Ecto neural progenitor cell (in vitro differentiated cells): ENCODE measurements around the gene ZDHHC8.
A peak's percentile ranks its signal among the peaks of the same experiment; 100 is the strongest.

ENCODE experiments used
- DNase-seq: peaks from one replicate; pipeline ENCODE4 v3.0.0-alpha.2; 2018; ENCODE audit warnings: low spot score

The ZDHHC8 gene

GRCh38 chr22:20131597-20131858 lies at the start of gene ZDHHC8:
Gene ZDHHC8, plus strand, starts transcription at chr22:20131804. Its CDS starts 144 bp downstream, at chr22:20131948.
- no peak for DNase-seq

DNA sequence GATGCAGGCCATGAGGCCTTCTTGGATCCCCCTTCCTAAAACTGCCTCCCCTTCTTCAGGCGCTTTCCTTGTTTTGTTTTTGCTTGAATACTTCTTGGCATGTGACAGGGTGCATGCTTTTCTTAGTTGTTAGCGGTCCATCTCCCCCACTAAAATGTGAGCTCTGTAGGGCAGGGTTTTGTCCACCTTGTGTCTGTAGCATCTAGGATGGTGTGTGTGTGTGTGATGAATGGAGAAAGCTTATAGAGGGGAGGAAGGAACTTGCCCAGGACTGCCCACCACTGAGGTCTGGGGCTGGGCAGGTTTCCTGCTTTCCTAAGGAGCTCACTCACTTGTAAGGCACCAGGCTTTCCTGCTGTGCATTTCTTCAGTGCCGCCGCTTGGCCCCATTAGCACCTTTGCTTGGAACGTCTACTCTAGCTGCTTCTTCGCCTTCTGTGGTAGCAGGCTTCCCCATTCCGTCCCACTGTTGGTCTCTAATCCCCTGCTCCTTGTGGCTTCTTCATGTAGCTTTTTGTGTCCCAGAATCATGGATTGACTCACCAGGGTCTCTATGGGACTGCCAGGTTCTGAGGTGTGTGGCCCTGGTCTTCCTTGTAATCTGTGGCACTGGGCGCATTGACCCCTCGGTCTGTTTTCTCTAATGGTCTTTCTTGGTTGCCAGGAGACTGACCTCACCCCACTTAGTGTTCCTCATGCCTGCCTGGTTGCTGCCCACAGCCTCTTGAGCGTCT lies 48.3 kb upstream of the ZDHHC8 start:
- DNase-seq = no peak

DNA sequence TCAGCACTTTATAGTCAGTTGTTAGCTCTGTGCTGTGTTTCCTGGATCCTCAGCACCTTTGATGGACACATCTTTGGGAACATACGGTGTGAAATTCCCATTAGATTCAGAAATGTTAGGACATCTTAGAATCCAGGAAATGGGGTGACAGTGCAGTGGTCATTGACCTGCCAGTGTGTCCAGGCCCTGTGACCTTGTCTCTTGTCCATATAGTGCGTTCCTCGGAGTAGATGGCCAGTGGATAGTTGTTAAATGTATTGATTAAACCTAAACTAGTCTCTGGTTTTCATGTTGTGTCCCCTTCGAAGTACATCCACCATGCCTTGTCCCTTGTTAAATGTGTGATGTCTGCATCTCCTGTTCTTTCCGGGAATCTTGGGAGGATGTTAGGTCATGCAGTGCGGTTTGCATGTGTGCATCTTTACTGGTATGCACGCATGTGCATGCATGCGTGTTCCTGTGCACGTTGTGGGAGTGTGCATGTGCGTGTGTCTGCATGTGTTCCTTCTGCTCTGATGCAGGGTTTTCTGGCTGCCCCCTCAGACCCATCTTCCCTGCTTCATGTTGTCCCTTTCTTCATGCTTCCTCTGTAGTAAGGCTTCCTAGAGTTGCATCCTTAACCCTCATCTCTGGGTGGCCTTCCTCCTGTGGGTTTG lies 47.6 kb upstream of the ZDHHC8 start:
- no peak for DNase-seq

- peak; percentile 81 for DNase-seq
Observed at GRCh38 chr22:20084547-20085413, 46.8 kb upstream of the ZDHHC8 start.

- DNase-seq = no peak
Observed at GRCh38 chr22:20085651-20086050, 46.0 kb upstream of the ZDHHC8 start.

DNA sequence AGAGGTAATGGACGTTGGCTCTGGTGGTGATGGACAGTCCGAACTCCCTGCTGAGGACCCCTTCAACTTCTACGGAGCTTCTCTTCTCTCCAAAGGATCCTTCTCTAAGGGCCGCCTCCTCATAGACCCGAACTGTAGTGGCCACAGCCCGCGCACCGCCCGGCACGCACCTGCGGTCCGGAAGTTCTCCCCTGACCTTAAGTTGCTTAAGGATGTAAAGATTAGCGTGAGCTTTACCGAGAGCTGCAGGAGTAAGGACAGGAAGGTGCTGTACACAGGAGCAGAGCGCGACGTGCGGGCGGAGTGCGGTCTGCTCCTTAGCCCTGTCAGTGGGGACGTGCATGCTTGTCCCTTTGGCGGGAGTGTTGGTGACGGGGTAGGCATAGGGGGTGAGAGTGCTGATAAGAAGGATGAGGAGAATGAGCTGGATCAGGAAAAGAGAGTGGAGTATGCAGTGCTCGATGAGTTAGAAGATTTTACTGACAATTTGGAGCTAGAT lies 45.5 kb upstream of the ZDHHC8 start:
- no peak for DNase-seq

DNA sequence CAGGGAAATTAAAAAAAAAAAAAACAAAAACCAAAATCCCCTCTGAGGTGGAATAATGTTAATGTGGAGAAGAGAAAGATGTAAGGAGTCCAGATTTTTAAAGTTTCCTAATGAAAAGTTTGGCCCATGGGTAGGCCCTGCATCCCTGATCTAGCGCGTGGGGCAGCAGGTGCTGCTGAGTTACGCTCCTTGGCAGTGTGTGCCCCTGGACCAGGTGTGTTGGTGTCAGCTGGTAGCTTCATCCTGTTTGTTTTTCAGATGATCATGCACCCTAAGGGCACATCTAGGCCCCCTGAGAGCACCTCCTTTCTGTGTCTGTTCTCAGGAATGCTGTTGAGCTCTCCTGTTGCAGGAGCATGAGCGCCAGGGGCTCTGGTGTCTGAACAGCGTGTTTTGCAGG lies 44.8 kb upstream of the ZDHHC8 start:
- DNase-seq = no peak

DNA sequence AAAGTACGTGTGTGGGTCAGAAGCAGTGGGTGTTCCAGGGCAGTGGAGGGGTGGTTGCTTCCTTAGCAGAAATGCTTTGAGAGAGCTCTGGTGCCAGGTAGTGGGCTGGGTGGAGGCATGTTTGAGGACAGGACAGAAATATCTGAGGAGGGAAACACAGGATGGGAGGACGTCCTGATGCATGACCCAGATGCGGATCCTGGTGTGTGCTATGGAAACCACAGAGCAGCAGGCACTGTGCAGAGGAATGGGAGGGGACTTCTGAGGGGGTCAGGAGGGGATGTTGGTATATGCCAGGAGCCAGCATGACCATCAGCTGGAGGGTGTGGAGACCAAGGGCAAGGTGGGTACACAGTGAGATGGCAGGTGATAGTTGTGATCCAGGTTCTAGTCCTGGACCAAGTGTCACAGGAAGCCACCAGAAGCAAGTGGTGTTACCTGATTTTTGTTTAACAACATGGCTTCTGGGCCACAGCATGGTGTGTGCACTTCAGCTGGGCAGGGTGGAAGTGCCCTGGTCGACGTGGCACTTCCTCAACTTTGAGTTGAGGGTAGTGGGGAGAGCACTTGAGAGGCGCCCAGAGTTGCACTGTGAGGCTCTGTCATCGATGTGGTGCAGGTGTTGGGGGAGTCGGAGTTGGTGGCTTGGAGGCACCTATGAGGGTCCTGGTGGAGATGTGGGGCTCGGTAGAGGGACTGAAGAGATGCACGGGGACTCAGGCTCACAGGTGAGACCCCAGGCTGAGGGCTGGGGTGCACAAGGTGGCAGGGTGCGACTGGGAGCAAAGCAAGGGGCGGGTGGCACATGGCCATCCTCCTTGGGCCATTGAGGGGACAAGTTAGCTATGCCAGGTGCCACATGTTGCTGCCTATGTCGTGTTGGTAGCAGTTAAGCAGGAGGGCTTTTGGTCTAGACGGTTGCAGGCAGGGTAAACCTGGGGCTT lies 44.0 kb upstream of the ZDHHC8 start:
- DNase-seq = no peak

DNA sequence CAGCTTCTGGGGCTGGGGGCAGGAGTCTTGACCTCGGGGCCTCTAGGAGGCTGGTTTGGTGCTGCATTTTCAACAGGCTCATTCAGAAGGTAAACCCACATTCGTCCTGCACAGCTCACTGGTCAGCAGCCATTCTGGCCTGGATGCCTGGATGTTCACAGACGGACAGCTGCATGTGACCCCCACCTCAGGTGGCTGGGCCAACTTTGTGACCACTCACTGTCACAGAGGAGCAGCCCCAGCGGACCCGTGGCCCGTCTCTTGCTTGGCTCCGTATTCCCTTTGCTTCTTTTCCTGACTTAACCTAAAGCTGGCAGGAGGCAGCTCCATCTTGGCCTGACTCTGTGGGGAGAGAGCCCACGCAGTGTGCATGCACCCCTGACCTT lies 43.3 kb upstream of the ZDHHC8 start:
- no peak for DNase-seq

DNA sequence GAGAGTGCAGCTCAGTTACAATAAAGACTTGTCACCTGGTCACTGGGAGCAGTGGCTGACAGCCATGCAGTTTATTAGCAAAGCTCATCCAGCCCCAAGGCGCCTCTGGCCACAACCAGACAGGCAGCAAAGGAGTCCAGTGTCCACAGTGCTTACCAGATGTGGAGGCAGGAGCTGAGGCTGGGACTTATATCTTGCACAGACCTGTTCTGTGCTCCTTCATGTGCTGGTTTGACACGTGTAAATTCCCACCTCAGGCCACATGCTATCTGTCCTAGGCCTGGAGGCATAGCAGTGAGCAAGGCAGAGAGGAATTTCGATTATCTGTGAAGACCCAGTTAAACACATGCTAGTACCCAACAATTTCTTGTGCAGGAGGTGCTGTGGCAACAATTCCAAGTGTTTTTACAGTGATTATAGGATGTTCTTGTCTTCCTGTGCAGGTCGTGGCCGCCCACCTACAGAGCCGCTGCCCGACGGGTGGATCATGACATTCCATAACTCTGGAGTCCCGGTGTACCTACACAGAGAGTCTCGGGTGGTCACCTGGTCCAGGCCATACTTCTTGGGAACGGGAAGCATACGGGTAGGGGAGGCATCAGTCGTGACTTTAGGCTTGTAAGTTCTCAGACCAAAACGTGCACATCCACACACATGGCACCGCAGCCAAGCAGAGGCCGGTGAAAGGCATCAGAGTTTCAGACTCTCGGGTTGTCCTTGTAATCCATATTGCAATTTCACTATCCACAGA lies 42.2 kb upstream of the ZDHHC8 start:
- no peak for DNase-seq

GRCh38 chr22:20089977-20090729 lies 41.5 kb upstream of the ZDHHC8 start:
- DNase-seq = no peak

DNA sequence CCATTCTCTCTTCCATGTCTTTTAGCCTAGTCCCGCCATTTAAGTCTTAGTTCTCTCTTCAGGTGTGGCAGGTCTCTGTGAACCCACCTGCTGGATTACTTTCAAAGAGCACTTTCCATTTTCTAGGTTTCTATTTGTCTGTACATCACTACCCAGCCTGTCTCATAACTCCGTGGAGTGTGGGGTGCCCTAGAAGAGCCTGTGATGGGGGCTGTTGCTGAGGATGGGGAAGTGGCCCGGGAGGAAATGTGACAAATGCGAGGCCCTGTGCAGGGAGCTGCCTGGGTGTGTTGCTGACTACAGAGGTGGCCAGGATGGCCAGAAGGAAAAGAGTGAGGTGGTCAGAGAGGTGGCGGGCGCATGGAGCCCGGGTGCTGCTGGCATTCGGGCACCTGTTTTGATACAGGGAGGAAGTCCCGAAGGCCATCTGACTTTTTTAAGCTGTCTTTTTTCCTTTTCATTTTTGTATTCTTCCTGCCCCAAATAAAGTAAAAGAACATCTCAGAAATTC lies 40.8 kb upstream of the ZDHHC8 start:
- no peak for DNase-seq

- DNase-seq = no peak
Observed at GRCh38 chr22:20091690-20092476, 39.7 kb upstream of the ZDHHC8 start.

DNA sequence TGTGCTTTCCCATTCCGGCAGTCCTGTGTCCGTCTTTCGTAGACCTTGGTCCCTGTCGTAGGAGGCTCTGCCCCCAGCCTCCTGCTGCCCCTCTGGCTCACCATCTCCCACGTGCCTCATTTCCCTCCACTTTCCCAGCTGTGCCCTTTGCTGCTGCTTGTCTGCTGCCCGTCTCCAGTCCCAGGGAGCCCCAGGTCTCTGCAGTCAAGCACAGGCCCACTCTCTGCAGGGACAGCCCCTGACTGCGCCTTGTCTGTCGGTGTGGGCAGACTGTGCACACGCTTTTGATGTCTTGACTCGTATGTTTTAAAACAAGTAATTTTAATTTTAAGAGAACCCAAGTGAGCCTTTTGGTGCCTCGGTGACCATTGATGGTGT lies 39.1 kb upstream of the ZDHHC8 start:
- no peak for DNase-seq

GRCh38 chr22:20093418-20094196 lies 38.0 kb upstream of the ZDHHC8 start:
- no peak for DNase-seq

- DNase-seq = no peak
Observed at GRCh38 chr22:20094197-20094807, 37.3 kb upstream of the ZDHHC8 start.

GRCh38 chr22:20095521-20095920 lies 36.1 kb upstream of the ZDHHC8 start:
- no peak for DNase-seq
